Keratinocyte (primary cell): Measurements from ENCODE around the gene DCP2. TPM values are rescaled to one million over a fixed set of nuclear protein-coding genes. Genes with fewer than 3 reads are reported as not detected.
A peak's percentile ranks its signal among the peaks of the same experiment; 100 is the strongest.

Experiments
- DNase-seq: peaks from one replicate; pipeline ENCODE4 v3.0.0-alpha.2; 2011; ENCODE audit warnings: low read depth, missing footprints, low spot score
- FAIRE-seq: peaks from 2 replicates; lab custom pipeline; 2011; peaks lifted over from hg19 to GRCh38; lab: Jason Lieb, UNC
- H2AFZ ChIP-seq: 2 replicates; pipeline ENCODE4 v1.6.0; 2012; ENCODE audit warnings: low read length, control low read depth, inconsistent platforms; ENCODE audit not compliant: control insufficient read depth
- H3K27ac ChIP-seq: 2 replicates; pipeline ENCODE4 v1.5.1; 2011; ENCODE audit warnings: low read length; ENCODE audit not compliant: control insufficient read depth, insufficient read depth
- H3K27me3 ChIP-seq: 3 replicates; pipeline ENCODE4 v1.6.0; 2011; ENCODE audit warnings: low read length; ENCODE audit not compliant: control insufficient read depth, insufficient read depth; ENCODE audit errors: extremely low read depth
- H3K36me3 ChIP-seq, 2 experiments: 2 replicates in 1 of 2; 3 replicates in 1 of 2; pipeline ENCODE4 v1.5.1; 2011; ENCODE audit warnings: low read length in 2 of 2, mild to moderate bottlenecking in 1 of 2; ENCODE audit not compliant: control insufficient read depth in 2 of 2, insufficient read depth in 2 of 2; ENCODE audit errors: extremely low read depth in 1 of 2
- H3K4me1 ChIP-seq: 3 replicates; pipeline ENCODE4 v1.5.1; 2011; ENCODE audit warnings: low read length; ENCODE audit not compliant: control insufficient read depth, insufficient read depth; ENCODE audit errors: extremely low read depth
- H3K4me2 ChIP-seq: 3 replicates; pipeline ENCODE4 v1.6.0; 2011; ENCODE audit warnings: low read depth, low read length; ENCODE audit not compliant: control insufficient read depth, insufficient read depth; ENCODE audit errors: extremely low read depth
- H3K4me3 ChIP-seq, 3 experiments: fragments of 200-600 bp in 1 of 3; sonication (generic) in 1 of 3; 2 replicates in 2 of 3; 3 replicates in 1 of 3; pipeline ENCODE4 v1.5.1; 2011 to 2016; ENCODE audit warnings: low read length in 3 of 3, mild to moderate bottlenecking in 3 of 3, control low read depth in 2 of 3, inconsistent platforms in 1 of 3, low read depth in 1 of 3, mixed read lengths in 1 of 3, mixed run types in 1 of 3, moderate library complexity in 1 of 3; ENCODE audit not compliant: control insufficient read depth in 2 of 3, insufficient read depth in 2 of 3; ENCODE audit errors: extremely low read depth in 1 of 3
- H3K79me2 ChIP-seq: 2 replicates; pipeline ENCODE4 v1.6.0; 2012; ENCODE audit warnings: low read length; ENCODE audit not compliant: control insufficient read depth, insufficient read depth
- H3K9ac ChIP-seq: 3 replicates; pipeline ENCODE4 v1.6.0; 2011; ENCODE audit warnings: low read length; ENCODE audit not compliant: control insufficient read depth, insufficient read depth; ENCODE audit errors: extremely low read depth
- H3K9me1 ChIP-seq: 3 replicates; pipeline ENCODE4 v1.6.0; 2011; ENCODE audit warnings: low read length; ENCODE audit not compliant: control insufficient read depth, insufficient read depth; ENCODE audit errors: extremely low read depth
- H3K9me3 ChIP-seq: 2 replicates; pipeline ENCODE4 v1.5.1; 2012; ENCODE audit warnings: low read depth, low read length; ENCODE audit not compliant: control insufficient read depth
- H4K20me1 ChIP-seq: 3 replicates; pipeline ENCODE4 v1.6.0; 2011; ENCODE audit warnings: low read length; ENCODE audit not compliant: control insufficient read depth, insufficient read depth; ENCODE audit errors: extremely low read depth
- CTCF ChIP-seq, 3 experiments: IDR thresholded peaks in 1 of 3; conservative IDR thresholded peaks in 1 of 3; optimal IDR thresholded peaks in 1 of 3; 2 replicates in 2 of 3; 3 replicates in 1 of 3; pipeline versions ENCODE3 to v1.5.1; 2011; ENCODE audit warnings: low read length in 3 of 3, mild to moderate bottlenecking in 3 of 3, moderate library complexity in 2 of 3, control low read depth in 1 of 3, inconsistent platforms in 1 of 3; ENCODE audit not compliant: insufficient read depth in 2 of 3; ENCODE audit errors: extremely low read depth in 1 of 3
- EZH2 ChIP-seq: IDR thresholded peaks from one replicate; pipeline ENCODE4 v1.6.1; 2012; ENCODE audit warnings: inconsistent platforms, mild to moderate bottlenecking, low read length, moderate library complexity
- dilution Hi-C: fragments of 300-500 bp; cut with MboI; formaldehyde crosslinking; loops from one replicate; pipeline ENCODE4 v1.7.0; 2020; ENCODE audit warnings: low sequenced_read_pairs; ENCODE audit not compliant: extremely low pct_ligation_motif_present
- polyA plus RNA-seq, 5 experiments: library from polyadenylated mRNA; depleted of rRNA in 3 of 5; stranded (reverse) in 3 of 5; stranded (forward) in 1 of 5; unstranded in 1 of 5; fragments of >200 nt; gene quantifications; 1 replicate in 1 of 5; 2 replicates in 3 of 5; 3 replicates in 1 of 5; pipeline versions ENCODE4 v1.2.1 to v1.2.3, GENCODE V29; 2011 to 2012; ENCODE audit warnings: missing spikeins in 2 of 5, low read depth in 1 of 5, low replicate concordance in 1 of 5

The DCP2 gene
- polyA plus RNA-seq, 1 donor (not counting 4 experiments of a cell fraction or from before 2014, with no cell fraction given) = 11.8 TPM

- dilution Hi-C loops = no loop called here
- H3K36me3 ChIP-seq = peaks cover 8 to 23% of the 10 kb centered on the region in 2 experiments
Observed at GRCh38 chr5:113027015-113027414, 50.4 kb downstream of the DCP2 start.

GRCh38 chr5:113027431-113027830, 50.8 kb downstream of the DCP2 start:
- FAIRE-seq = no peak
- H3K9ac ChIP-seq = no peak overlapping the region
- H3K79me2 ChIP-seq = no peaks in the 10 kb centered on the region
- H3K9me3 ChIP-seq = no peaks in the 10 kb centered on the region
- no peaks in the 10 kb centered on the region for H4K20me1 ChIP-seq
- H3K4me3 ChIP-seq = no peak overlapping the region
- dilution Hi-C loops = no loop called here
- no peak overlapping the region for H3K4me2 ChIP-seq
- no peak for DNase-seq
- no peak overlapping the region for H2AFZ ChIP-seq
- TF ChIP-seq CTCF (optimal IDR thresholded peaks at IDR 0.05 in 1 of 3, IDR thresholded peaks at IDR 0.05 in 1 of 3, conservative IDR thresholded peaks at IDR 0.05 in 1 of 3; ENCODE audit: extremely low read depth in 1 of 3, insufficient read depth in 2 of 3, low read length in 3 of 3) = peak in 1 of 3 experiments; percentile 16
- TF ChIP-seq EZH2 = no peak
- no peak overlapping the region for H3K27ac ChIP-seq
- H3K9me1 ChIP-seq = no peaks in the 10 kb centered on the region
- H3K4me1 ChIP-seq = peaks cover 6% of the 10 kb centered on the region
- no peaks in the 10 kb centered on the region for H3K27me3 ChIP-seq
- peaks cover 8 to 23% of the 10 kb centered on the region in 2 experiments for H3K36me3 ChIP-seq

More at GRCh38 chr5:113027015-113027414, 50.4 kb downstream of the DCP2 start:
- Histone ChIP-seq H3K4me2 (no peak overlapping the region), H2AFZ (no peak overlapping the region), H4K20me1 (no peaks in the 10 kb centered on the region), H3K27ac (no peak overlapping the region), H3K79me2 (no peaks in the 10 kb centered on the region), H3K9me3 (no peaks in the 10 kb centered on the region), H3K27me3 (no peaks in the 10 kb centered on the region), H3K4me1 (peaks cover 10% of the 10 kb centered on the region), H3K9ac (no peak overlapping the region), H3K4me3 (no peak overlapping the region), H3K9me1 (no peaks in the 10 kb centered on the region)
- no peak for FAIRE-seq
- TF ChIP-seq EZH2 = no peak
- no peak for TF ChIP-seq CTCF (optimal IDR thresholded peaks at IDR 0.05 in 1 of 3, IDR thresholded peaks at IDR 0.05 in 1 of 3, conservative IDR thresholded peaks at IDR 0.05 in 1 of 3; ENCODE audit: extremely low read depth in 1 of 3, insufficient read depth in 2 of 3, low read length in 3 of 3)
- no peak for DNase-seq
